ENCODE measurements around the gene BTNL2. TPM values are rescaled to one million over a fixed set of nuclear protein-coding genes. Genes with fewer than 3 reads are reported as not detected.

The BTNL2 gene
- total RNA-seq, 1 experiment from 2014 or later: not detected

GRCh38 chr6:32387589-32388340 is 19.2 kb downstream of the BTNL2 start:
- Histone ChIP-seq H3K4me1 (ENCODE audit: insufficient read depth, low read length) (no peaks in the 10 kb centered on the region), H3K27me3 (ENCODE audit: low read length) (no peaks in the 10 kb centered on the region), H3K36me3 (ENCODE audit: low read depth, low read length) (no peaks in the 10 kb centered on the region), H3K9ac (ENCODE audit: low read length) (no peak overlapping the region), H3K9me3 (ENCODE audit: low read length) (no peaks in the 10 kb centered on the region), H3K9me2 (replicated peaks; ENCODE audit: low read length) (no peaks in the 10 kb centered on the region), H3K4me2 (ENCODE audit: low read length) (no peak overlapping the region), H3F3A (ENCODE audit: low read length, unreplicated experiment) (no peaks in the 10 kb centered on the region), H4K20me1 (ENCODE audit: low read length) (no peaks in the 10 kb centered on the region), H3K79me2 (ENCODE audit: low read length) (no peaks in the 10 kb centered on the region), H3K4me3 (ENCODE audit: low read length) (no peak overlapping the region), H3K27ac (ENCODE audit: low read length) (no peak overlapping the region), H2AFZ (ENCODE audit: low read length) (no peak overlapping the region)
- DNase-seq (no peak), ATAC-seq (no peak)
- intact Hi-C loops (cut with micrococcal nuclease): no loop called here
- TF ChIP-seq EZH2phosphoT487 (IDR thresholded peaks at IDR 0.05; ENCODE audit: borderline replicate concordance, low read length) (no peak), CTCF (conservative IDR thresholded peaks at IDR 0.05; ENCODE audit: low read depth, low read length) (no peak), EZH2 (IDR thresholded peaks at IDR 0.05; ENCODE audit: low read length, unreplicated experiment) (no peak)
- ChIA-PET CTCF (no interaction called here), POLR2A (ENCODE audit: unreplicated experiment) (interaction anchor here (0.6 kb wide), 1 partner anchor 1652 kb away, joined by 7 read pairs; no protein-coding TSS in a partner anchor)
- no TSS peak for BruUV-seq (replicated peaks)

DNA sequence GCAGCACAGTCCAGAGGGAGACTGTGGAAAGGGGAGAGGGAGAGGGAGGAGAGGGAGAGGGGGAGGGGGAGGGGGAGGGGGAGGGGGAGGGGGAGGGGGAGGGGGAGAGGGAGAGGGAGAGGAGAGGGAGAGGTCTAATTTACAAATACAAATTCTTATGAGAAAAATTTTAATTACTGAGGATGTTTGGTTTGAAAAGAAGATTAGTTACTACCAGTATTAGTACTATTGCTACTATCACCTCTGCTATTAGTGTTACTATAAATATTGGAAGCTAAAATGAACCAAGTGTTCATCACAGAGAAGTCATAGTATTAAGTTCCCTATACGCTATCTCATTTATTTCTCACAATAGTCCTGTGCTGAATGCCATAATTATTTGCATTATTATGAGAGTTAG is 20.9 kb downstream of the BTNL2 start:
- Histone ChIP-seq H3F3A (ENCODE audit: low read length, unreplicated experiment) (no peaks in the 10 kb centered on the region), H3K9me3 (ENCODE audit: low read length) (no peaks in the 10 kb centered on the region), H2AFZ (ENCODE audit: low read length) (no peak overlapping the region), H3K27me3 (ENCODE audit: low read length) (no peaks in the 10 kb centered on the region), H3K36me3 (ENCODE audit: low read depth, low read length) (no peaks in the 10 kb centered on the region), H4K20me1 (ENCODE audit: low read length) (no peaks in the 10 kb centered on the region), H3K9ac (ENCODE audit: low read length) (no peak overlapping the region), H3K9me2 (replicated peaks; ENCODE audit: low read length) (no peaks in the 10 kb centered on the region), H3K27ac (ENCODE audit: low read length) (no peak overlapping the region), H3K79me2 (ENCODE audit: low read length) (no peaks in the 10 kb centered on the region), H3K4me2 (ENCODE audit: low read length) (no peak overlapping the region), H3K4me3 (ENCODE audit: low read length) (no peak overlapping the region), H3K4me1 (ENCODE audit: insufficient read depth, low read length) (no peaks in the 10 kb centered on the region)
- no peak for TF ChIP-seq EZH2phosphoT487 (IDR thresholded peaks at IDR 0.05; ENCODE audit: borderline replicate concordance, low read length)
- ChIA-PET POLR2A (ENCODE audit: unreplicated experiment) (no interaction called here), CTCF (no interaction called here)
- no peak for ATAC-seq
- no peak for DNase-seq
- BruUV-seq (replicated peaks): no TSS peak
- intact Hi-C loops (cut with micrococcal nuclease): no loop called here

GRCh38 chr6:32382757-32383420 is 24.1 kb downstream of the BTNL2 start:
- H4K20me1 ChIP-seq (ENCODE audit: low read length): no peaks in the 10 kb centered on the region
- H3K9me3 ChIP-seq (ENCODE audit: low read length): no peaks in the 10 kb centered on the region
- CTCF ChIA-PET: no interaction called here
- POLR2A ChIA-PET (ENCODE audit: unreplicated experiment): no interaction called here
- no peak overlapping the region for H3K4me3 ChIP-seq (ENCODE audit: low read length)
- ATAC-seq (no peak), DNase-seq (no peak)
- no peak overlapping the region for H3K9ac ChIP-seq (ENCODE audit: low read length)
- H3K4me2 ChIP-seq (ENCODE audit: low read length): no peak overlapping the region
- H3K27ac ChIP-seq (ENCODE audit: low read length): no peak overlapping the region
- no peaks in the 10 kb centered on the region for H3K9me2 ChIP-seq (replicated peaks; ENCODE audit: low read length)
- TF ChIP-seq EZH2phosphoT487 (IDR thresholded peaks at IDR 0.05; ENCODE audit: borderline replicate concordance, low read length) (no peak), CTCF (conservative IDR thresholded peaks at IDR 0.05; ENCODE audit: low read depth, low read length) (no peak), EZH2 (IDR thresholded peaks at IDR 0.05; ENCODE audit: low read length, unreplicated experiment) (no peak)
- H3K27me3 ChIP-seq (ENCODE audit: low read length): no peaks in the 10 kb centered on the region
- H3F3A ChIP-seq (ENCODE audit: low read length, unreplicated experiment): no peaks in the 10 kb centered on the region
- BruUV-seq (replicated peaks): no TSS peak
- intact Hi-C loops (cut with micrococcal nuclease): no loop called here
- no peaks in the 10 kb centered on the region for H3K79me2 ChIP-seq (ENCODE audit: low read length)
- H2AFZ ChIP-seq (ENCODE audit: low read length): no peak overlapping the region
- no peaks in the 10 kb centered on the region for H3K36me3 ChIP-seq (ENCODE audit: low read depth, low read length)
- H3K4me1 ChIP-seq (ENCODE audit: insufficient read depth, low read length): no peaks in the 10 kb centered on the region

All from PC-3 (cell line).